Measurements from ENCODE around the gene GPR42.
A peak's percentile ranks its signal among the peaks of the same experiment; 100 is the strongest.
"Not testable (repeated sequence)": the region's sequence is repeated elsewhere in the genome, so short reads cannot be mapped to it uniquely, and the experiment has no call there.

GPR42 gene

DNA sequence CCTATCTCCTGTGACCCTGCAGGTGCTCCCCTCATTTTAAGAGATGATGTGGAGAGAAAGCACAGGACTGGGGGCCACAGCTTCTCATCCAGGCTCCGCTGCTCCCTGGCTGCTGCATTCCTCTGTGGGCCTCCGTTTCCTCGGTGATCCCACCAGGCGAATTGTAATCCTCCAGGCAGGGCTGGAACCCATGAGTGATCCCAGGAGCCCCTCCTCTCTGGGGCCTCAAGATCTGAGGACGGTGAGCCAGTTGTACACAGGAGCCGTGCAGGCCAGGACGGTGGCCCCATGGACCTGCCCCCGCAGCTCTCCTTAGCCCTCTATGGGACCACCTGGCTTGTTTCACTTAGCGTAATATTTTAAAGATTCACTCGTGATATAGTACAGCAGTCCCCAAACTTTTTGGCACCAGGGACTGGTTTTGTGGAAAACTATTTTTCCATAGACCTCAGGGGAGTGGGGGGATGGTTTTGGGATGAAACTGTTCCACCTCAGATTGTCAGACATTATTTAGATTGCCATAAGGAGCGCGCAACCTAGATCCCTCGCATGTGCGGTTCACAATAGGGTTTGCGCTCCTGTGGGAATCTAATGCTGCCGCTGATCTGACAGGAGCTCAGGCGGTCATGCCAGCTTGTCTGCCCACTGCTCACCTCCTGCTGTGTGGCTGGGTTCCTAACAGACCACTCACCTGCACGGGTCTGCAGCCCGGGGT is 7.0 kb upstream of the GPR42 start:
- peak in 1 of 2 donors; percentile 15 for DNase-seq

- peak in 1 of 2 donors; percentile 4 for DNase-seq
These were observed 5.6 kb upstream of the GPR42 start for GRCh38 chr19:35365303-35365702.

DNA sequence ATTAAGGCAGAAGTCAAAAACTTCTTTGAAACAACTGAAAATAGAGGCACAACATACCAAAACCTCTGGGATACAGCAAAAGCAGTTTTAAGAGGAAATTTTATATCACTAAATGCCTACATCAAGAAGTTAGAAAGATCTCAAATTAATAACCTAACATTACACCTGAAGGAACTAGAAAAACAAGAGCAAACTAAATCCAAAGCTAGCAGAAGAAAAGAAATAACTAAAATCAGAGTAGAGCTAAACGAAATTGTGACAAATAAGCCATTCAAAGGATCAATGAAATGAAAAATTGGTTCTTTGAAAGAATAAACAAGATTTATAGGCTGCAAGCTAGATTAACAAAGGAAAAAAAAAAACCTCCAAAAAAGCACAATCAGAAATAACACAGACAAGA is 2.5 kb upstream of the GPR42 start:
- DNase-seq: no peak

- DNase-seq: no peak
These were observed 1.3 kb upstream of the GPR42 start for GRCh38 chr19:35369522-35369921.

GRCh38 chr19:35373492-35373891 is 2.6 kb downstream of the GPR42 start:
- peak in 1 of 2 donors; percentile 11 for DNase-seq

DNA sequence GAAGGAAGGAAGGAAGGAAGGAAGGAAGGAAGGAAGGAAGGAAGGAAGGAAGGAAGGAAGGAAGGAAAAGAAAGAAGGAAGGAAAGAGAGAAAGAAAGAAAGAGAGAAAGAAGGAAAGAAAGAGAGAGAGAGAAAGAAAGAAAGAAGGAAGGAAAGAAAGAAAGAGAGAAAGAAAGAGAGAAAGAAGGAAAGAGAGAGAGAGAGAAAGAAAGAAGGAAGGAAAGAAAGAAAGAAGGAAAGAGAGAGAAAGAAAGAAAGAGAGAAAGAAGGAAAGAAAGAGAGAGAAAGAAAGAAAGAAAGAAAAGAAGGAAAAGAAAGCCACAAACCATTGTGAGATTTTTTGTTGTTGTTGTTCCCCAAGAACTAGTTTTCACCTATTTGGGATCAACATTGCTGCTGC is 3.2 kb downstream of the GPR42 start:
- DNase-seq: not testable (repeated sequence)

- DNase-seq: peak in 1 of 2 donors; percentile 15
These were observed 4.8 kb downstream of the GPR42 start for GRCh38 chr19:35375505-35376307.

- DNase-seq: peak in 1 of 2 donors; percentile 1
These were observed 6.8 kb downstream of the GPR42 start for GRCh38 chr19:35377656-35378055.

DNA sequence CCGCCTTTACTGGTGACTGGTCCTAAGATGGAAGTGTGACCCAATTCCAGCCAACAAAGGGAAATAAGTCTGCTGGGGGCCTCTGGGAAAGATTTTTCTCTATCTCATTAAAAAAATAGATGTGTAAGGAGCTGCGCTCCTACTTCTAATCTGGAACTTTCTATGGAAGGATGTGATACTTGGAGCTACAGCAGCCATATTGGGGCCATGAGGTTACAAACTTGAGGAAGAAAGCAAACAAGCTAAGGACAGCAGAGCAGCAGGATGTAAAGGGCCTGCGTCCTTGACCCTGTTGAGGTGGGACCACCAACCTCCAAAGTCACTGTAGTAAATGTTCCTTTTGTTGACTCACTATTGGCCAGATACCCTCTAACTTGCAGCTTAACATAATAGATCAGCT is 7.5 kb downstream of the GPR42 start:
- peak in 1 of 2 donors; percentile 7 for DNase-seq

DNA sequence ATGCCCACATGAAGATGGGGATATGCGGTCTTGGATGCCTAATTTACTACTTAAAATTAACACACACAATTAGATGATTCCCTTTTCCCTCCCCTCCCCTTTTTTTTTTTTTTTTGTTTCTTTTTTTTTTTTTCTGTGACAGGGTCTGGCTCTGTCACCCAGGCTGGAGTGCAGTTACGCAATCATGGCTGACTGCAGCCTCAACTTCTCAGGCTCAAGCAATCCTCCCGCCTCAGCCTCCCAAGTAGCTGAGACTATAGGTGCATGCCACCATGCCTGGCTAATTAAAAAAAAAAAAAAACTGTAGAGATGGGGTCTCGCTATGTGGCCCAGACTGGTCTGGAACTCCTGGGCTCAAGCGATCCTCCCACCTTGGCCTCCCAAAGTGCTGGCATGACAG is 8.7 kb downstream of the GPR42 start:
- not testable (repeated sequence) for DNase-seq

DNA sequence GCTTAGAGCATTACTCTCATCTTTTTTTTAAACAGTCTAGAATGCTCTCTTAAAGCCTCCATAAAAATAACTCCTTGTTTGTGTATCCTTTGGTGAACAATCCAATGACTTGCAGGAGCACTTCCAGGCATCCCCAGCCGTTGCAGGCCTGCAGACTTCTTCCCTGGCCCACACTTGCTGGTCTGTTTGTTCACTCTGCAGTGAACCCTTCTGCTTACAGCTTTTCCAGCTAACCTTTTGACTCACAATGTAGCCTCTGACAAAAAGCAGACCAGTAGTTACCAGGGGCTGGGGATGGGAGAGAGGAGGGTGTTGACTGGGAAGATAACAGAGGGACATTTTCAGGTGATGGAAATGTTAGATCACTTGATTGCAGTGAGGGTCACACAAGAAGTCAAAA is 9.1 kb downstream of the GPR42 start:
- peak in 1 of 2 donors; percentile 3 for DNase-seq

- DNase-seq: peak in 1 of 2 donors; percentile 4
These were observed 9.7 kb downstream of the GPR42 start for GRCh38 chr19:35380450-35381124.

- peak in 1 of 2 donors; percentile 6 for DNase-seq
These were observed 10.4 kb downstream of the GPR42 start for GRCh38 chr19:35381318-35381717.

- DNase-seq: no peak
These were observed 11.1 kb downstream of the GPR42 start for GRCh38 chr19:35381926-35382325.

DNA sequence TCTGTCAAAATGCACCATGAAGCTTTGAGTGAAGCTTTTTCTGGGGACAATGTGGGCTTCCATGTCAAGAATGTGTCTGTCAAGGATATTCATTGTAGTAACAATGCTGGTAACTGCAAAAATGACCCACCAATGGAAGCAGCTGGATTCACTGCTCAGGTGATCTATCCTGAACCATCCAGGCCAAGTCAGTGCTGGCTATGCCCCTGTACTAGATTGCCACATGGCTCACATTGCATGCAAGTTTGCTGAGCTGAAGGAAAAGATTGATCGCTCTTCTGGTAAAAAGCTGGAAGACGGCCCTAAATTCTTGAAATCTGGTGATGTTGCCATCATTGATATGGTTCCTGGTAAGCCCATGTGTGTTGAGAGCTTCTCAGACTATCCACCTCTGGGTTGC is 12.7 kb downstream of the GPR42 start:
- DNase-seq: no peak

GRCh38 chr19:35388277-35389054 is 17.6 kb downstream of the GPR42 start:
- peak in 1 of 2 donors; percentile 11 for DNase-seq

DNA sequence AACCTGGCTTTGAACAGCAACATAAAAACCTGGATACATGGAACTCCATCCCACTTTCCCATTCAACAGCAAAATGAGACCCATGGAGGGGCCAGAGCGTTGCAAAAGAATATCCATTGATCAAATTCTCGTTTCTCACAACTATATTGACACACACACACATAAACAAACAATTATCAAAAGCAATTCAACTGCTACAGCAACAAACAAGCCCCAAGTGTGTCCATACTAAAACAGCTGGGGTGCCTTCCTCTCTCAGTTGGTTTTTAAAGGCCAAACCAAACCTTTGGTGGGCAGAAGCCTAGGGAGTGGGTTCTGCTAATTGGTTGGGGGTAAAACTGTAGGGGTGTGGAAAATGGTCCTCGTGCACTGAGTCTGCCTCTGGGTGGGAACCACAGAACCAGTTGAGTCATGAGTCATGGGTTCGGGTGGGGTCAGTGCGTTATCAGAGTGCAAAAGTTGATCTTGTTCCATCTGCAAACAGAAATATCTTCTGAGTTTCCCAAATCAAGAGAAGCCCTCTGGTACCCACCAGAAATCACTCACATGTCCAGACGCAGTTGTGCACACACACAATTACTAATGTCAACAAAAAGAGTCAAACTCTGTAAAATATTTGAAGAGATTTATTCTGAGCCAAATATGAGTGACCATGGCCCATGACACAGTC is 18.5 kb downstream of the GPR42 start:
- DNase-seq: peak in 1 of 2 donors; percentile 0

- DNase-seq: no peak
These were observed 22.2 kb downstream of the GPR42 start for GRCh38 chr19:35392742-35393715.

DNA sequence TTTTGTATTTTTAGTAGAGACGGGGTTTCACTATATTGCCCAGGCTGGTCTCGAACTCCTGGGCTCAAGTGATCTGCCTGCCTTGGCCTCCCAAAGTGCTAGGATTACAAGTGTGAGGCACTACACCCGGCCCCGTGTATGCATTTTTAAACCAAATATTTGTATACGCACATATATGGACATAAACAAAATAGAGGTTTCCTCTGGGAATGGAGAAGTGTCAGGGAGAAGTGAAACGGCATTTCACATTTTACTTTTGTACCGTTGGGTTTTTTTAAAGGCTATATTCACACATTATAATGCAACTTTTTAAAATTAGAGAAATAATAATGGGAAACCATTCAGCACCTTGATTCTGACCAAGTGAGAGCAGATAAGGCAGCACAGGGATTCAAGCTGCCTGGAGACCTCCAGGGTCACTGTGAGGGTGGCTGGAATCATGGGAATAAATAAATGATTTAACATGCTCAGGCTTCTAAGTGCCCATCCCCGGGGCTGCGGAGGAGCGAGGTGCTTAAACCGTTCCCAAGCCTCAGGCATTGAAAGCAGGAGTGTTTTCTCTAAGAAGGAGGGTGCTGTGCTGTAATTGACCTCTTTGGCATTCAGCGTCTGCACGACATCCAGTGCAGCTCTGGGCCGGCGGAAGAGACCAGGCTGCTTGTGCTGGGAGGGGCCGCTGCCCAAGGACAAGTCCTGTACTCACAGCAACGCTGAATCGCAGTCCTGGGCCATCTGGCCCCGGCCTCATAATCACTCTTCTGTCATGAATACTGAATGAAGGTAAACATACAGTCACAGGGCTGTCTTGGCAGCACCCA is 24.7 kb downstream of the GPR42 start:
- DNase-seq: no peak
